K562 (cell line): ENCODE results near the gene MLST8. TPM values are rescaled to one million over a fixed set of nuclear protein-coding genes. Genes with fewer than 3 reads are reported as not detected.

Source experiments
- ATAC-seq: fragments of 200-7000 bp; cut with Tn5 transposase; 3 replicates; pipeline ENCODE4 v1.9.1; 2020; ENCODE audit warnings: moderate library complexity
- BruUV-seq: library from RNA; stranded (reverse); fragments of 400-500 nt; replicated peaks from 2 replicates; lab custom pipeline; 2021; lab: Mats Ljungman, UMichigan
- CTCF ChIA-PET: fragments of 300-600 bp; formaldehyde crosslinking; extraction: SDS; loops from one replicate; lab custom pipeline; 2021; ENCODE audit warnings: low intra/inter-chr PET ratio; lab: Yijun Ruan, JAX
- POLR2A ChIA-PET: fragments of 300-600, 350-650 bp; sonication (Branson Sonifier 250); formaldehyde crosslinking; extraction: SDS; loops from one replicate; lab custom pipeline; 2021; ENCODE audit warnings: antibody characterized with exemption, inconsistent platforms; lab: Yijun Ruan, JAX
- DNase-seq, 4 experiments: peaks; one replicate each; pipeline versions ENCODE4 v3.0.0 to v3.0.0-alpha.2; 2011 to 2018; ENCODE audit warnings: low spot score in 3 of 4, mixed read lengths in 3 of 4; ENCODE audit errors: extremely low read depth in 1 of 4
- FAIRE-seq: peaks from 2 replicates; lab custom pipeline; 2011; peaks lifted over from hg19 to GRCh38; lab: Jason Lieb, UNC
- H2AFZ ChIP-seq: 2 replicates; pipeline ENCODE4 v1.6.0; 2011; ENCODE audit warnings: low read depth, low read length, control low read depth, inconsistent platforms
- H3K27ac ChIP-seq: fragments of 200-600 bp; 3 replicates; pipeline ENCODE4 v1.8.0; 2011; ENCODE audit warnings: low read depth, mild to moderate bottlenecking, control low read depth, inconsistent platforms, low read length, moderate library complexity, mixed read lengths; ENCODE audit errors: extremely low read depth
- H3K27me3 ChIP-seq, 2 experiments: fragments of 300-600 bp in 1 of 2; 2 replicates in 1 of 2; 3 replicates in 1 of 2; pipeline versions ENCODE4 v1.6.0 to v1.8.0; 2011; ENCODE audit warnings: inconsistent platforms in 2 of 2, low read length in 2 of 2, mild to moderate bottlenecking in 1 of 2, mixed read lengths in 1 of 2, moderate library complexity in 1 of 2; ENCODE audit not compliant: control insufficient read depth in 2 of 2, insufficient read depth in 2 of 2
- H3K36me3 ChIP-seq: fragments of 300-600 bp; 3 replicates; pipeline ENCODE4 v1.8.0; 2011; ENCODE audit warnings: mild to moderate bottlenecking, low read length, inconsistent platforms; ENCODE audit not compliant: control insufficient read depth, insufficient read depth
- H3K4me1 ChIP-seq, 2 experiments: fragments of 200-600 bp in 1 of 2; replicated peaks in 1 of 2; 2 replicates in 1 of 2; 3 replicates in 1 of 2; pipeline versions ENCODE4 v1.5.1 to v1.8.0; 2011; ENCODE audit warnings: inconsistent platforms in 2 of 2, low read length in 2 of 2, mild to moderate bottlenecking in 1 of 2, mixed read lengths in 1 of 2, moderate library complexity in 1 of 2; ENCODE audit not compliant: control insufficient read depth in 2 of 2, insufficient read depth in 2 of 2
- H3K4me2 ChIP-seq: 2 replicates; pipeline ENCODE4 v1.6.1; 2011; ENCODE audit warnings: low read length, control low read depth, inconsistent platforms, mixed read lengths; ENCODE audit not compliant: insufficient read depth
- H3K4me3 ChIP-seq: fragments of 200-600 bp; sonication (generic), shearing (Covaris generic); 2 replicates; pipeline ENCODE4 v1.5.1; 2016; ENCODE audit warnings: control low read depth, inconsistent platforms
- H3K79me2 ChIP-seq: fragments of 200-600 bp; 3 replicates; pipeline ENCODE4 v1.8.0; 2011; ENCODE audit warnings: low read length, inconsistent platforms; ENCODE audit not compliant: control insufficient read depth, insufficient read depth
- H3K9ac ChIP-seq, 2 experiments: 2 replicates each; pipeline versions ENCODE4 v1.6.0 to v1.6.1; 2011; ENCODE audit warnings: low read depth in 2 of 2, low read length in 2 of 2, control low read depth in 1 of 2, inconsistent platforms in 1 of 2, mild to moderate bottlenecking in 1 of 2, mixed read lengths in 1 of 2; ENCODE audit not compliant: insufficient read depth in 1 of 2
- H3K9me1 ChIP-seq: one replicate; pipeline ENCODE4 v1.6.0; 2011; ENCODE audit warnings: inconsistent platforms, mild to moderate bottlenecking, low read length, moderate library complexity; ENCODE audit not compliant: control insufficient read depth, insufficient read depth
- H3K9me3 ChIP-seq: replicated peaks from 2 replicates; pipeline ENCODE4 v1.5.1; 2011; ENCODE audit warnings: low read depth, low read length, inconsistent platforms; ENCODE audit not compliant: control insufficient read depth, insufficient read depth
- H4K20me1 ChIP-seq: replicated peaks from 2 replicates; pipeline ENCODE4 v1.6.1; 2011; ENCODE audit warnings: low read length, inconsistent platforms, mixed read lengths; ENCODE audit not compliant: control insufficient read depth, insufficient read depth
- BRF2 ChIP-seq: IDR thresholded peaks from 3 replicates; pipeline ENCODE4 v1.6.1; 2011; ENCODE audit warnings: borderline replicate concordance, mild to moderate bottlenecking; ENCODE audit not compliant: insufficient read length, insufficient read depth
- NELFE ChIP-seq: IDR thresholded peaks from 2 replicates; pipeline ENCODE4 v1.6.1; 2011; ENCODE audit warnings: mild to moderate bottlenecking; ENCODE audit not compliant: insufficient read depth, insufficient read length
- POLR2G ChIP-seq: fragments of 200-400 bp; formaldehyde crosslinking; IDR thresholded peaks from 2 replicates; pipeline ENCODE4 v1.6.1; 2017; ENCODE audit warnings: low read depth, mild to moderate bottlenecking, antibody characterized with exemption, low read length, moderate library complexity
- RBFOX2 ChIP-seq: fragments of 200-400 bp; formaldehyde crosslinking; IDR thresholded peaks from 2 replicates; pipeline ENCODE4 v1.6.1; 2017; ENCODE audit warnings: low read depth, mild to moderate bottlenecking, low read length, moderate library complexity
- WGBS: fragments of 100-300 bp; shearing (Covaris generic); methylation state at CpG from one replicate; pipeline ENCODE4 v1.1.6; 2016; ENCODE audit warnings: low coverage, mixed read lengths; ENCODE audit not compliant: insufficient coverage; ENCODE audit errors: missing lambda C conversion rate; 5-methylcytosine and 5-hydroxymethylcytosine counted together
- in situ Hi-C: fragments of 300-500 bp; cut with MboI; formaldehyde crosslinking; loops from 4 replicates; pipeline ENCODE4 v1.15.0; 2018; ENCODE audit warnings: inconsistent platforms, mixed read lengths
- intact Hi-C: fragments of 100-400 bp; cut with micrococcal nuclease; formaldehyde crosslinking; loops from 2 replicates; pipeline ENCODE4 v1.14.2; 2022
- polyA plus RNA-seq, 8 experiments: library from polyadenylated mRNA; depleted of rRNA in 4 of 8; stranded (reverse) in 5 of 8; unstranded in 3 of 8; fragments of >200 nt; fragmentation: Nextera tagmentation in 2 of 8; fragmentation: Illumina TruSeq in 1 of 8; extraction: Ambion mirVana in 2 of 8; extraction: Trizol in 1 of 8; gene quantifications; 2 replicates each; pipeline versions ENCODE4 v1.2.1 to v1.2.3, GENCODE V29; 2011 to 2014; ENCODE audit warnings: inconsistent platforms in 1 of 8, missing spikeins in 1 of 8
- total RNA-seq, 7 experiments: library from RNA; depleted of rRNA in 6 of 7; stranded (reverse); fragments of >200 nt in 6 of 7; fragmentation: Illumina TruSeq in 2 of 7; extraction: Trizol in 2 of 7; gene quantifications; 2 replicates each; pipeline versions ENCODE4 v1.2.1 to v1.2.3, GENCODE V29; 2011 to 2021; ENCODE audit warnings: low replicate concordance in 1 of 7
- TF ChIP-seq, protein P1 (sequence below): sonication (generic); formaldehyde crosslinking; IDR thresholded peaks from 2 replicates; pipeline ENCODE4 v1.8.0; 2022; ENCODE audit warnings: mild to moderate bottlenecking, low read depth, missing genetic modification reagents

Gene MLST8
- total and polyA plus RNA-seq, 9 of the 15 experiments (the other 6 are each of a cell fraction or from before 2014, with no cell fraction given) = 1.5 to 116 (median 43.3) TPM

- TF ChIP-seq NELFE = no peak
These were observed 39.9 kb downstream of the MLST8 start (continued) for GRCh38 chr16:2244926-2245795.

DNA sequence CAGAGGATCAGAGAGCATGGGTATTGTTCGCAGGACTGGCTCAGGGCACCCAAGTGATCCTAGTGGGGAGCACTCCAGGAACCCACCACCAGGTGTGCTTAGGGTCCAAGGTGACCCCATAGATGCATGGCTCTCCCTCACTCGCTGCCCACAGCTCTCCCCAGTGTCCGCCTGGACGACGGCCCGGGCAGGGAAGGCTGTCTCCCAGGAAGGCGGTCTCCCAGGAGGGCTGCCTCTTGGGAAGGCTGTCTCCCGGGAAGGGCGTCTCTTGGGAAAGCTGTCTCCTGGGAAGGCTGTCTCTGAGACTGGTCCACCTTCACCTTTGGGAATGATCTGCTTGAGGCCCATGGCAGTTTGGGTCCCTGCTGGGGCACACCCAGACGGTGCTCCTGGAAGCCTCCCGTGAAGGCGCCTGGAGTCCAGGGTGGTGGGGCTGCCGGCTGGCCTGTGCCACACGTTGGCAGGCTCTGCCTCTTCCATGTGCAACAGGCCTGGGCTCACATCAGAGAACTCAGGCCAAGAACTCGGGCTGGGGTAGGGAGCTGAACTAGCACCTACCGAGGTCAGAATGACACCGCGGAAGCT is 41.1 kb downstream of the MLST8 start:
- Histone ChIP-seq H2AFZ (no peak overlapping the region), H4K20me1 (no peaks in the 10 kb centered on the region), H3K9me3 (no peaks in the 10 kb centered on the region), H3K4me2 (no peak overlapping the region), H3K9me1 (no peaks in the 10 kb centered on the region), H3K27ac (no peak overlapping the region), H3K9ac (peak overlapping the region in 1 of 2 experiments; percentile 74; a peak in 2 of 4 replicates), H3K4me1 (peaks cover 0 to 47% of the 10 kb centered on the region in 2 experiments; a peak in 2 of 5 replicates), H3K27me3 (no peaks in the 10 kb centered on the region), H3K4me3 (no peak overlapping the region), H3K79me2 (peaks cover 46% of the 10 kb centered on the region), H3K36me3 (peaks cover 70% of the 10 kb centered on the region; the same call in 2 of the 3 replicates)
- intact Hi-C loops (no loop called here), in situ Hi-C loops (no loop called here)
- WGBS = 98% methylated on average over 16 of the region's 18 CpGs
- ChIA-PET POLR2A (interaction anchor here (0.7 to 2.7 kb wide), 6 partner anchors 8 to 91 kb away, joined by 3 to 13 read pairs (median 4); partner anchors contain the start of gene TRAF7), CTCF (no interaction called here)
- BruUV-seq = no TSS peak
- TF ChIP-seq RBFOX2 (peak; percentile 36; the same call in 1 of the 2 replicates), POLR2G (peak; percentile 64), BRF2 (no peak)
- TF ChIP-seq, protein P1, sequence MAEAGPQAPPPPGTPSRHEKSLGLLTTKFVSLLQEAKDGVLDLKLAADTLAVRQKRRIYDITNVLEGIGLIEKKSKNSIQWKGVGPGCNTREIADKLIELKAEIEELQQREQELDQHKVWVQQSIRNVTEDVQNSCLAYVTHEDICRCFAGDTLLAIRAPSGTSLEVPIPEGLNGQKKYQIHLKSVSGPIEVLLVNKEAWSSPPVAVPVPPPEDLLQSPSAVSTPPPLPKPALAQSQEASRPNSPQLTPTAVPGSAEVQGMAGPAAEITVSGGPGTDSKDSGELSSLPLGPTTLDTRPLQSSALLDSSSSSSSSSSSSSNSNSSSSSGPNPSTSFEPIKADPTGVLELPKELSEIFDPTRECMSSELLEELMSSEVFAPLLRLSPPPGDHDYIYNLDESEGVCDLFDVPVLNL = no peak
- DNase-seq (no peak), ATAC-seq (no peak), FAIRE-seq (no peak)
